Breast epithelium (tissue), 3 donors: ENCODE data around the gene SERF1A.
"Not testable (repeated sequence)": the region's sequence is repeated elsewhere in the genome, so short reads cannot be mapped to it uniquely, and the experiment has no call there.

Experiments used
- CTCF ChIP-seq, 3 donors: fragments of 450-650 bp; IDR thresholded peaks; one replicate each; pipeline ENCODE4 v1.5.1; 2016 to 2017; ENCODE audit warnings: antibody characterized with exemption in 3 of 3, mild to moderate bottlenecking in 3 of 3, moderate library complexity in 3 of 3
- POLR2A ChIP-seq: fragments of 450-650 bp; IDR thresholded peaks from one replicate; pipeline ENCODE4 v1.6.1; 2016; ENCODE audit warnings: antibody characterized with exemption, mild to moderate bottlenecking, moderate library complexity
- POLR2AphosphoS5 ChIP-seq, 3 donors: sonication (generic); formaldehyde crosslinking; IDR thresholded peaks; one replicate each; pipeline ENCODE4 v1.6.1; 2017; ENCODE audit warnings: antibody characterized with exemption in 3 of 3

GRCh38 chr5:70932560-70932959, 32.1 kb downstream of the SERF1A start:
- TF ChIP-seq POLR2A; CTCF (IDR thresholded peaks at IDR 0.05); POLR2AphosphoS5 (IDR thresholded peaks at IDR 0.05): not testable (repeated sequence)
